Trophoblast cell (in vitro differentiated cells and primary cell): ENCODE results near the gene ODF2L.

Experiments
- DNase-seq, 2 donors: peaks; one replicate each; pipeline ENCODE4 v3.0.0-alpha.2; 2016
- H2AFZ ChIP-seq: 2 replicates; pipeline ENCODE4 v1.6.1; 2013; ENCODE audit warnings: low read length, moderate library complexity, mild to moderate bottlenecking; ENCODE audit not compliant: insufficient read depth, poor library complexity
- H2AK5ac ChIP-seq: 2 replicates; pipeline ENCODE4 v1.6.1; 2013; ENCODE audit warnings: mild to moderate bottlenecking, low read length
- H2BK120ac ChIP-seq: 2 replicates; pipeline ENCODE4 v1.6.1; 2013; ENCODE audit warnings: low read length, mild to moderate bottlenecking, moderate library complexity; ENCODE audit not compliant: insufficient read depth, poor library complexity
- H2BK12ac ChIP-seq: 2 replicates; pipeline ENCODE4 v1.6.1; 2013; ENCODE audit warnings: mild to moderate bottlenecking, low read length, moderate library complexity
- H2BK5ac ChIP-seq: 2 replicates; pipeline ENCODE4 v1.6.1; 2013; ENCODE audit warnings: low read length, low read depth, moderate library complexity, mild to moderate bottlenecking; ENCODE audit not compliant: poor library complexity
- H3K14ac ChIP-seq: 2 replicates; pipeline ENCODE4 v1.6.1; 2013; ENCODE audit warnings: mild to moderate bottlenecking, low read length
- H3K18ac ChIP-seq: 2 replicates; pipeline ENCODE4 v1.6.1; 2013; ENCODE audit warnings: mild to moderate bottlenecking, low read length
- H3K23ac ChIP-seq: 2 replicates; pipeline ENCODE4 v1.6.1; 2013; ENCODE audit warnings: low read length
- H3K27ac ChIP-seq: 2 replicates; pipeline ENCODE4 v1.5.1; 2013; ENCODE audit warnings: low read depth, mild to moderate bottlenecking, inconsistent platforms, low read length, moderate library complexity
- H3K27me3 ChIP-seq: 2 replicates; pipeline ENCODE4 v1.6.1; 2013; ENCODE audit warnings: inconsistent platforms, mild to moderate bottlenecking, low read length, moderate library complexity; ENCODE audit not compliant: insufficient read depth
- H3K36me3 ChIP-seq, 2 experiments: 1 replicate in 1 of 2; 2 replicates in 1 of 2; pipeline ENCODE4 v1.6.1; 2013; ENCODE audit warnings: low read length in 2 of 2, mild to moderate bottlenecking in 2 of 2, moderate library complexity in 1 of 2; ENCODE audit not compliant: insufficient read depth in 2 of 2, control insufficient read depth in 1 of 2
- H3K4ac ChIP-seq: 2 replicates; pipeline ENCODE4 v1.6.1; 2013; ENCODE audit warnings: low read depth, mild to moderate bottlenecking, low read length, moderate library complexity
- H3K4me1 ChIP-seq, 2 experiments: 1 replicate in 1 of 2; 2 replicates in 1 of 2; pipeline ENCODE4 v1.6.1; 2013; ENCODE audit warnings: low read length in 2 of 2, mild to moderate bottlenecking in 2 of 2, moderate library complexity in 1 of 2; ENCODE audit not compliant: insufficient read depth in 2 of 2, control insufficient read depth in 1 of 2
- H3K4me2 ChIP-seq: 2 replicates; pipeline ENCODE4 v1.6.1; 2013; ENCODE audit warnings: inconsistent platforms, mild to moderate bottlenecking, low read length, moderate library complexity
- H3K4me3 ChIP-seq: 2 replicates; pipeline ENCODE4 v1.5.1; 2013; ENCODE audit warnings: mild to moderate bottlenecking, low read depth, low read length, inconsistent platforms
- H3K79me1 ChIP-seq: one replicate; pipeline ENCODE4 v1.6.1; 2013; ENCODE audit warnings: low read length
- H3K79me2 ChIP-seq: 2 replicates; pipeline ENCODE4 v1.6.1; 2013; ENCODE audit warnings: low read length, mild to moderate bottlenecking; ENCODE audit not compliant: control insufficient read depth, insufficient read depth, poor library complexity
- H3K9ac ChIP-seq: 2 replicates; pipeline ENCODE4 v1.6.1; 2013; ENCODE audit warnings: mild to moderate bottlenecking, low read length
- H3K9me3 ChIP-seq: 2 replicates; pipeline ENCODE4 v1.6.1; 2013; ENCODE audit warnings: low read depth, mild to moderate bottlenecking, control low read depth, inconsistent platforms, low read length; ENCODE audit not compliant: insufficient read depth
- H4K12ac ChIP-seq: 2 replicates; pipeline ENCODE4 v1.6.1; 2013; ENCODE audit warnings: low read depth, mild to moderate bottlenecking, low read length, moderate library complexity
- H4K8ac ChIP-seq: 2 replicates; pipeline ENCODE4 v1.6.1; 2013; ENCODE audit warnings: low read depth, mild to moderate bottlenecking, low read length, moderate library complexity
- H4K91ac ChIP-seq: one replicate; pipeline ENCODE4 v1.6.1; 2013; ENCODE audit warnings: low read depth, mild to moderate bottlenecking, low read length, moderate library complexity
- whole genome bisulfite sequencing: extraction: QIAGEN DNeasy Blood & Tissue Kit; methylation state at CpG from one replicate; pipeline ENCODE4 v1.1.7; 2013; ENCODE audit warnings: missing lambda C conversion rate; ENCODE audit not compliant: insufficient read length, insufficient coverage; ENCODE audit errors: extremely low coverage; 5-methylcytosine and 5-hydroxymethylcytosine counted together

ODF2L gene

DNA sequence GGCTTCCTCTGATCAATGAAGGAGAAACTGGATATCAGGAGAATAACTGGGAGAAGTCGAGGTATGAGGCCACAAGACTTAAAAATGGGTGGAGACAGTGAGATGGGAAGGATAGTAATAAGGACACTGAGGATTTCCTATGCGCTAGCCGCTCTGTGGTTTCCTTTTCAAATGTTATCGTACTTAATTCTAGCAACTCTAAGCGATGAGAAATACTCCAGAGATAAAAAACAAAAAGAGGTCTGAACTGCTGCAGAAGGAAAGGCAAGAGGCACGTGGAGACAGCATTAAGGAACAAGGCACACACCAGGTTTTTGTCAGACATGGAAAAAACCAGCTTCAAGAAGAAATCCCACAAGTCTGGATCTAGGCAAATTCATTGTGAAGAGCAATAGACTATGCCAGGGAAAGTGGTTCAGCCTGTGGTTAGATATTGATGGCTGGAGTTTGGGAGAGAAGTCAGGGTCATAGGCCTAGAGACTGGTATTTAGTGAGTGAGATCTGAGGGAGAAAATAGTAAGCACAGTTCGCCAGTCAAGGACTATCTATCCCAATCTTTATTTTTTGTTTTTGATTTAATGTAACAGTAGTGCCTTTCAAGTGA is 33.1 kb upstream of the ODF2L start:
- H3K4me2 ChIP-seq = no peak overlapping the region
- H3K14ac ChIP-seq = peak overlapping the region; percentile 50
- no peak overlapping the region for H3K4ac ChIP-seq
- H4K91ac ChIP-seq = no peak overlapping the region
- H2BK12ac ChIP-seq = peak overlapping the region; percentile 49
- H3K79me1 ChIP-seq = peaks cover 2% of the 10 kb centered on the region
- no peak overlapping the region for H3K27ac ChIP-seq
- H3K79me2 ChIP-seq = no peaks in the 10 kb centered on the region
- H3K27me3 ChIP-seq = no peaks in the 10 kb centered on the region
- WGBS = no CpG with 5 or more reads among the region's 7 CpGs
- H2BK5ac ChIP-seq = no peak overlapping the region
- H3K4me1 ChIP-seq = no peaks in the 10 kb centered on the region
- no peak overlapping the region for H3K9ac ChIP-seq
- H3K9me3 ChIP-seq = no peaks in the 10 kb centered on the region
- no peak overlapping the region for H3K18ac ChIP-seq
- no peak overlapping the region for H2AK5ac ChIP-seq
- no peak overlapping the region for H4K12ac ChIP-seq
- DNase-seq = no peak
- H3K36me3 ChIP-seq = no peaks in the 10 kb centered on the region
- H4K8ac ChIP-seq = no peak overlapping the region
- H2BK120ac ChIP-seq = no peak overlapping the region
- no peak overlapping the region for H3K23ac ChIP-seq
- no peak overlapping the region for H3K4me3 ChIP-seq
- no peak overlapping the region for H2AFZ ChIP-seq

GRCh38 chr1:86423873-86424272 is 27.8 kb upstream of the ODF2L start, which contains the start of gene CLCA2:
Gene CLCA2 (plus strand): TSS chr1:86424171. CDS start chr1:86424248, 77 bp downstream.
- H4K91ac ChIP-seq = no peak within 1 kb of the TSS
- no peaks in the 10 kb centered on the region for H3K79me1 ChIP-seq
- H3K36me3 ChIP-seq = no peaks in the 10 kb centered on the region
- no peak for DNase-seq
- H3K4ac ChIP-seq = no peak within 1 kb of the TSS
- H3K9me3 ChIP-seq = no peaks in the 10 kb centered on the region
- no peaks in the 10 kb centered on the region for H3K4me1 ChIP-seq
- no peak within 1 kb of the TSS for H3K27ac ChIP-seq
- H3K18ac ChIP-seq = no peak within 1 kb of the TSS
- no peak within 1 kb of the TSS for H2AK5ac ChIP-seq
- H4K12ac ChIP-seq = no peak within 1 kb of the TSS
- no peak within 1 kb of the TSS for H3K23ac ChIP-seq
- H2AFZ ChIP-seq = no peak within 1 kb of the TSS
- H2BK120ac ChIP-seq = no peak within 1 kb of the TSS
- H3K14ac ChIP-seq = no peak within 1 kb of the TSS
- no peak within 1 kb of the TSS for H3K9ac ChIP-seq
- H4K8ac ChIP-seq = no peak within 1 kb of the TSS
- H2BK5ac ChIP-seq = no peak within 1 kb of the TSS
- H3K27me3 ChIP-seq = no peaks in the 10 kb centered on the region
- H3K4me2 ChIP-seq = no peak within 1 kb of the TSS
- H2BK12ac ChIP-seq = no peak within 1 kb of the TSS
- no peaks in the 10 kb centered on the region for H3K79me2 ChIP-seq
- no peak within 1 kb of the TSS for H3K4me3 ChIP-seq

DNA sequence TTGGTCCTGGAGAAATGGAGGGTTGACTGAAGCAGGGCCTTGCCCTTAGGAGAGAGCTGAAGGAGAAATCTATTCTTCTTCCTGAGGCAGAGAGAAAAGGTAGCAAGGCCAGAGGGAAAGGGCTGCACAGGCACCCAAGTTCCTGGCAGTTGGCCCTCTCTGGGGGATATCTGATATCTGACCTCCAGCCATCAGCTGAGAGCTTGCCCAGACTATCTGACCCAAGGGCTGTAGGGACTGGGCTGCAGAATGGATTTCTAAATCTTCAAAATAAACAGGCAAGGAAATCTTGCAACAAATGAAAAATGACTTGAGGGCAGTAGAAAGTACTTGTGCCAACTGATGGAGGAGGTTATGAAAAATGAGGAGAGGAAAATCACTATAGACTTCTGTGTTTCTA is 27.4 kb upstream of the ODF2L start:
- H2BK12ac ChIP-seq = no peak overlapping the region
- no peak overlapping the region for H4K12ac ChIP-seq
- no peak overlapping the region for H3K27ac ChIP-seq
- no peak overlapping the region for H3K14ac ChIP-seq
- no peak overlapping the region for H4K91ac ChIP-seq
- H2BK120ac ChIP-seq = no peak overlapping the region
- no peaks in the 10 kb centered on the region for H3K4me1 ChIP-seq
- no peaks in the 10 kb centered on the region for H3K79me2 ChIP-seq
- no peak overlapping the region for H3K4me2 ChIP-seq
- H3K18ac ChIP-seq = no peak overlapping the region
- H3K4ac ChIP-seq = no peak overlapping the region
- no peaks in the 10 kb centered on the region for H3K36me3 ChIP-seq
- no peaks in the 10 kb centered on the region for H3K9me3 ChIP-seq
- no peak overlapping the region for H3K23ac ChIP-seq
- no peak overlapping the region for H2AFZ ChIP-seq
- no peaks in the 10 kb centered on the region for H3K27me3 ChIP-seq
- no peak overlapping the region for H3K4me3 ChIP-seq
- no peak overlapping the region for H2BK5ac ChIP-seq
- H3K79me1 ChIP-seq = no peaks in the 10 kb centered on the region
- H4K8ac ChIP-seq = no peak overlapping the region
- DNase-seq = no peak
- H2AK5ac ChIP-seq = no peak overlapping the region
- H3K9ac ChIP-seq = no peak overlapping the region

GRCh38 chr1:86421601-86422280 is 25.6 kb upstream of the ODF2L start:
- H4K8ac ChIP-seq = no peak overlapping the region
- WGBS = no CpG with 5 or more reads among the region's 7 CpGs

More at GRCh38 chr1:86421601-86422280, 25.6 kb upstream of the ODF2L start:
- no peak overlapping the region for H3K18ac ChIP-seq
- no peak overlapping the region for H3K27ac ChIP-seq
- no peaks in the 10 kb centered on the region for H3K36me3 ChIP-seq
- H3K4ac ChIP-seq = no peak overlapping the region
- H4K12ac ChIP-seq = no peak overlapping the region
- H2AFZ ChIP-seq = no peak overlapping the region
- no peaks in the 10 kb centered on the region for H3K9me3 ChIP-seq
- H2BK120ac ChIP-seq = no peak overlapping the region
- DNase-seq = no peak
- H3K9ac ChIP-seq = no peak overlapping the region
- H4K91ac ChIP-seq = no peak overlapping the region
- H2BK5ac ChIP-seq = no peak overlapping the region
- H3K14ac ChIP-seq = no peak overlapping the region
- no peaks in the 10 kb centered on the region for H3K79me1 ChIP-seq
- H3K4me1 ChIP-seq = no peaks in the 10 kb centered on the region
- H2AK5ac ChIP-seq = no peak overlapping the region
- no peaks in the 10 kb centered on the region for H3K79me2 ChIP-seq
- H3K27me3 ChIP-seq = no peaks in the 10 kb centered on the region
- H2BK12ac ChIP-seq = no peak overlapping the region
- H3K4me3 ChIP-seq = no peak overlapping the region
- H3K4me2 ChIP-seq = no peak overlapping the region
- H3K23ac ChIP-seq = no peak overlapping the region
